BE2C (cell line): Measurements from ENCODE around the gene GADD45A.
"Not testable (repeated sequence)": the region's sequence is repeated elsewhere in the genome, so short reads cannot be mapped to it uniquely, and the experiment has no call there.

Source experiments
- DNase-seq: peaks from one replicate; pipeline ENCODE4 v3.0.0-alpha.2; 2020
- H3K27me3 ChIP-seq: fragments of 250-450 bp; sonication (Bioruptor Pico); 2 replicates; pipeline ENCODE4 v1.5.1; 2020; ENCODE audit warnings: mild to moderate bottlenecking
- H3K36me3 ChIP-seq: fragments of 250-450 bp; sonication (Bioruptor Pico); 2 replicates; pipeline ENCODE4 v1.5.1; 2020; ENCODE audit warnings: mild to moderate bottlenecking
- H3K4me1 ChIP-seq: fragments of 250-450 bp; sonication (Bioruptor Pico); 2 replicates; pipeline ENCODE4 v1.5.1; 2020
- H3K4me3 ChIP-seq: 2 replicates; pipeline ENCODE4 v1.5.1; 2011; ENCODE audit warnings: low read depth, low read length
- H3K9me3 ChIP-seq: fragments of 250-450 bp; sonication (Bioruptor Pico); 2 replicates; pipeline ENCODE4 v1.5.1; 2020
- CTCF ChIP-seq: IDR thresholded peaks from 2 replicates; pipeline ENCODE4 v1.5.1; 2012; ENCODE audit warnings: mild to moderate bottlenecking, low read depth, low read length

The GADD45A gene

GRCh38 chr1:67651031-67651430 is 34.0 kb upstream of the GADD45A start:
- H3K36me3 ChIP-seq, result no peaks in the 10 kb centered on the region
- no peak for DNase-seq
- TF ChIP-seq CTCF, result no peak

DNA sequence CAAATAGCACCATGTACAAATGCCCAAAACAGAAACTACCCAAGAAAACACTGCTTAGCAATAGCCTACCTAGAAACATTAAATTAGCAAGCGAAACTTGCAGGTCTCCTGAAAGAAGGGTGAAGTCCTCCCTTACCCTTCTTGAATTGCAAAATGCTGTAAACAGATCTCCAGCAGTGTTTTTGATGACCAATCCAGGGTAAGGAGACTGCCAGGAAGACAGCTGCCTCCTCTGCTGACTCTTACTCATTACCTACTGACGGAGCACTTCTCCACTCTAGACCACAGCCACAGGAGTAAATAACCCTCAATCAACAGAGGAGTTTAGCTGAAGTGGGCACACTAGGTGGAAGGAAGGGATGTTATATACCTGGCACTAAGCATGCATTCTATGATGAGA is 32.2 kb upstream of the GADD45A start:
- DNase-seq, result no peak
- no peak overlapping the region for H3K4me3 ChIP-seq

More at GRCh38 chr1:67651031-67651430, 34.0 kb upstream of the GADD45A start:
- Histone ChIP-seq H3K4me1 (peaks cover 3% of the 10 kb centered on the region; the same call in 1 of the 2 replicates), H3K27me3 (no peaks in the 10 kb centered on the region), H3K4me3 (no peak overlapping the region), H3K9me3 (no peaks in the 10 kb centered on the region)

GRCh38 chr1:67653304-67653703 is 31.7 kb upstream of the GADD45A start:
- Histone ChIP-seq H3K4me3 (no peak overlapping the region), H3K9me3 (no peaks in the 10 kb centered on the region), H3K4me1 (no peaks in the 10 kb centered on the region), H3K27me3 (no peaks in the 10 kb centered on the region), H3K36me3 (no peaks in the 10 kb centered on the region)
- DNase-seq, result no peak
- TF ChIP-seq CTCF, result no peak

More for the DNA sequence above, 32.2 kb upstream of the GADD45A start:
- H3K27me3 ChIP-seq, result no peaks in the 10 kb centered on the region
- H3K36me3 ChIP-seq, result no peaks in the 10 kb centered on the region
- no peak for TF ChIP-seq CTCF
- no peaks in the 10 kb centered on the region for H3K9me3 ChIP-seq
- H3K4me1 ChIP-seq, result no peaks in the 10 kb centered on the region; the same call in 1 of the 2 replicates

DNA sequence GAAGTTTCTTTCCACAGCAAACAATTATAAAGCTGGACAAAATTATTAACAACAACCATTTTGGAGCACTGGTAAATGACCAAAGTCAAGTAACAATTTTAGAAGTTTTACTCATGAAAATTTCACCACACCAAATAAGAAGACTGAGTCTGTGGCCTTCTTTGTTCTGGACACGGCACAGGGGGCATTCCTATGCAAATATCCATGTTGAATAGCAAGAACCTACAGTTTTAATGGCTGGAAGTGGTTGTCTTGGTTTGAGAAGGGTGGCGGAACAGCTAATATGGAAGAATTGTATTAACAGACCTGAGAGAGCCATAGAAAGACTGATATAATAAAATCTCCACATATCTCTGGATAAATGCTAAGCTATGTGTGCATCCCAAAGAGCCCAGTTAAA is 29.4 kb upstream of the GADD45A start:
- Histone ChIP-seq H3K27me3 (no peaks in the 10 kb centered on the region), H3K9me3 (no peaks in the 10 kb centered on the region), H3K36me3 (no peaks in the 10 kb centered on the region), H3K4me1 (no peaks in the 10 kb centered on the region), H3K4me3 (no peak overlapping the region)
- DNase-seq, result no peak
- TF ChIP-seq CTCF, result no peak

DNA sequence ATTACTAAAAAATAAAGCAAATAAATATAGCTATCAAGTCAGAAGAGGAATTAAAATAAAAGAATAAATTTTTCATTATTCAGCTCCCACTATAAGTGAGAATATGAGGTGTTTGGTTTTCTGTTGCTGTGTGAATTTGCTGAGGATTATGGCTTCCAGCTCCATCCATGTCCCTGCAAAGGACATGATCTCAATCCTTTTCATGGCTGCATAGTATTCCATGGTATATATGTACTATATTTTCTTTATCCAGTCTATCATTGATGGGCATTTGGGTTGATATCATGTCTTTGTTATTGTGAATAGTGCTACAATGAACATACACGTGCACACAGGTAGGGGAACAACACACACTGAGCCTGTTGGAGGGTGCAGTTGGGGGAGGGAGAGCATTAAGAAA is 27.8 kb upstream of the GADD45A start:
- H3K27me3 ChIP-seq, H3K9me3 ChIP-seq, H3K4me1 ChIP-seq, DNase-seq, H3K36me3 ChIP-seq, H3K4me3 ChIP-seq: not testable (repeated sequence)

GRCh38 chr1:67659229-67659628 is 25.8 kb upstream of the GADD45A start:
- no peak for TF ChIP-seq CTCF
- Histone ChIP-seq H3K9me3 (no peaks in the 10 kb centered on the region), H3K27me3 (no peaks in the 10 kb centered on the region), H3K36me3 (no peaks in the 10 kb centered on the region), H3K4me3 (no peak overlapping the region), H3K4me1 (no peaks in the 10 kb centered on the region)
- DNase-seq, result no peak

DNA sequence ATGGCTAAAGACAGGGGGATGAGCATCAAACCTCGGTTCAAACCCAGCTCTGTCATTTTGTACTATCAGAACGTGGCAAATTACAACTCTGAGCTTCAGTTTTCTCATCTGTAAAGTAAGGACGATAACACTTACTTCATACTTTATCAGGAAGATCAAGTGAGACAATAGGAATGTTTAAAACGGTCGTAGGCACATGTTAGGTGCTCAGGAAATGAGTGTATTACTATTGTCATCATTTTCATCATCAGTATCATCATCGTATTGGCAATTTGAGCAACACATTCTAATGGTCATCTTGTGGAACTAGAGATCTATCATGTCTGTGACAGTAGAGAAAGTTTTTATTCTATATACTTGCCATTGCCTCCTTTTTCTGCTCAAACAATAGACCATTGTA is 22.1 kb upstream of the GADD45A start:
- no peaks in the 10 kb centered on the region for H3K9me3 ChIP-seq
- H3K36me3 ChIP-seq, result no peaks in the 10 kb centered on the region
- no peaks in the 10 kb centered on the region for H3K4me1 ChIP-seq
- no peak for DNase-seq
- no peak overlapping the region for H3K4me3 ChIP-seq
- H3K27me3 ChIP-seq, result no peaks in the 10 kb centered on the region
- TF ChIP-seq CTCF, result no peak
